Activated CD8-positive, alpha-beta memory T cell treated with anti-CD3 and anti-CD28 coated beads for 24 hours (primary cell): Measurements from ENCODE around the gene FAM193A.
A peak's percentile ranks its signal among the peaks of the same experiment; 100 is the strongest.
"Not testable (repeated sequence)": the region's sequence is repeated elsewhere in the genome, so short reads cannot be mapped to it uniquely, and the experiment has no call there.

Experiments
- DNase-seq: peaks from one replicate; pipeline ENCODE4 v3.0.0-alpha.2; 2020

Gene FAM193A

DNA sequence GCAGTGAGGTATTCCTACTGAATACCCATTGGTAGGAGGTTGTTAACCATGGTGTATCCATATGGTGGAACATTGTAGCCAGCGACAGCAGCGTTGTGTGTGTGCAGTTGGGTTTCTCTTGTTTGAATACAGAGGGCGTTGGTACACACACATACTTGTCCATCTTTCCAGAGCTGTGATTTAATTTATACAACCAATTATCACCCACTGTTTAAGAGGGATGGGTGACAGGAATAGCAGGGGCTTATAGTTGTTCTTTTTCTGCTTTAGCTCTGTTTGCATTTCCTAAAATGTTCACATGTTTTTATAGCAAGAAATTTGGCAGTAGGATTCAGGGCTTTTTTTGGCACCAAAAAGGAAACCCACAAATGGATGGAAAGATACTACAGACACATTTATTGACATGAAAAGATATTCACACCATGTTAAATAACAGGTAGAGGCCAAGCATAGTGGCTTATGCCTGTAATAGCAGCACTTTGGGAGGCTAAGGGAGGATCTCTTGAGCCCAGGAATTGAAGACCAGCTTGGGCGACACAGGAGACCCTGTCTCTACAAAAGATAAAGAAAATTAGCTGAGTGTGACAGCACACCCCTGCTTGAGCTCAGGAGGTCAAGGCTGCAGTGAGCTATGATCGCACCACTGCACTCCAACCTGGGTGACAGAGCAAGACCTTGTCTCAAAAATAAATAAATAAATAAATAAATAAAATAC lies 159.1 kb downstream of the FAM193A start:
- no peak for DNase-seq

DNA sequence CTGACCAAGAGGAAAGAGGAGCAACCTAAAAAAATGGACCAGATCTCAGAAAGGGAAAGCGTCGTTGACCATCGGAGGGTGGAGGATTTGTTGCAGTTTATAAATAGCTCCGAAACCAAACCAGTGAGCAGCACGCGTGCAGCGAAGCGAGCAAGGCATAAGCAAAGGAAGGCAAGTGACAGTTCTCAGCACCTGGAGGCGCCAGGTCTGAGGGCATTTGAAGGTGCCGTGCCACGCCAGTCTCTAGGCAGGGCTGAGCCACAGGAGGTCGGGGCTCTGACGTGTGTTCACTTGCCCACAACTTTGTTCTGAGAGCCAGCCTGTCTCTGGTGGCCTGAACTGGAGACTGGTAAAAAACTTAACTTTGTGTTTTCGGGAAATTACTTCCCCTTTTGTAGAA lies 160.0 kb downstream of the FAM193A start:
- DNase-seq = no peak

DNA sequence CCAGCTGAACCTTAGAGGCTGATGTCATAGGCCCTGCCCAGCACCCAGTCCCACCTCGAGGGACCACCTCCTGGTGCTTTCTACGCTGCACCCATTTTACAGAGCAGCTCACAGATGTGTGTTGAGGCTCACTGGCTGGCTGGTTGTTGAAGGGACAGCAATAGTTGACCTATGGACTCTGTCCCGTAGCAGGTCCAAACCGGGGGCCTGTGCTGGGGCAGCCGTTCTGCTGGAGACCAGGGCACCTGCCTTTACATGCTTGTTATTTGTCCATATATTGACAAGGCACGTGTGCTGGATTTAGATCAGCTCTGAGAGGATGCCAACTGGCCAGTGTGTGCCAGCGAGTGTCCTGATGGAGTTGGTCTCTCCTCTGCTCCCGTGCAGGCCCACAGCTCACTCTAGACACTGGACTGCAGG lies 161.6 kb downstream of the FAM193A start:
- peak; percentile 51 for DNase-seq

DNA sequence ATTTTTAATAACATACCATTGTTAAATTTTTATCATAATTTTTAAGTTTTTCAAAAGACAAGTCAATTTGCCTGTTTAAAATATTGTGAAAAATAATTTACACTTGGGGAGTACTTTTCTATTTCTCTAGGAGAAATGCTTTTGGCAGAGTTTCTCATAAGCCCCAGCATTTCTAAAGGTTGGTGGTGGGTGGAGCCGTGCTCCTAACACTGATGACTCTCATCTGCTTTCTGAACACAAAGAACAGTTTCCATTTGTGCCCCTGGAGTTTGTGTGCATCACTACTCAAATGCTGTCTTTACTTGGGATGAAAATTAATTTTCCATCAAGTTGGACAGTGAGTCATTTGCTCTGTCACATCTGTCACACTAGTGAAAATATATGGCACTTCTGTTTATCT lies 162.1 kb downstream of the FAM193A start:
- DNase-seq = no peak

DNA sequence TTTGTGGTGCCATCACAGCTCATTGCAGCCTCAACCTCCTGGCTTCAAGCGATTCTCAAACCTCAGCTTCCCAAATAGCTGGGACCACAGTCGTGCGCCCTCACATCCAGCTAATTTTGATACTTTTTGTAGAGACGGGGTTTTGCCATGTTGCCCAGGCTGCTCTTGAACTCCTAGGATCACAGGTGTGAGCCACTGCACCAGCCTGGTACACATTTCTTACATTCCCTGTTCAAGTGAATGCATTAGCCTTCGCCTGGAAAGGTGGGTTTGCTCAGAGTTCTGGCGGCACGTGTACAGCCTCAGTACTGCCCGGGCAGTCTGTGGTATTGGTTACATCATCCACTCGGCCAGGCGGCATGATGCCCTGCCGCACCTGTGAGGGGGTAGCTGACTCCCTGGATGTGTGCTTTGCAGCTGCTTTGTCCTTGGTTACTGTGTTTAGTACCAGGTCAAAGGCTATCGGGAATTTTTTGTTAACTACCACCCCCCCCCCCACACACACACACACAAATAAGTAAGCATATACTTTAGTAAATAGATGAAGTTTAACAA lies 162.6 kb downstream of the FAM193A start:
- DNase-seq = no peak

DNA sequence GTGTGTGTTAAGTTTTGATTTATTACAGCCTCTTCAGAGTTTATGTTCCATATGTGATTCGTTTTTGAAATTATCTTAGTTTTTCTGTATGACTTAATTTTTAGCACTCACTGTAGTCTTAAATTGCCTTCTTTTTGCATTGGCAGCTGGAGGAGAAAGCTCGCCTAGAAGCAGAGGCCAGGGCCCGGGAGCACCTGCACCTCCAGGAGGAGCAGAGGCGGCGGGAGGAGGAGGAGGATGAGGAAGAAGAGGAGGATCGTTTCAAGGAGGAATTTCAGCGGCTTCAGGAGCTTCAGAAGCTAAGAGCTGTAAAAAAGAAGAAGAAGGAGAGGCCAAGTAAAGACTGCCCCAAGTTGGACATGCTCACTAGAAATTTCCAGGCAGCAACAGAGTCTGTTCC lies 163.1 kb downstream of the FAM193A start:
- no peak for DNase-seq

DNA sequence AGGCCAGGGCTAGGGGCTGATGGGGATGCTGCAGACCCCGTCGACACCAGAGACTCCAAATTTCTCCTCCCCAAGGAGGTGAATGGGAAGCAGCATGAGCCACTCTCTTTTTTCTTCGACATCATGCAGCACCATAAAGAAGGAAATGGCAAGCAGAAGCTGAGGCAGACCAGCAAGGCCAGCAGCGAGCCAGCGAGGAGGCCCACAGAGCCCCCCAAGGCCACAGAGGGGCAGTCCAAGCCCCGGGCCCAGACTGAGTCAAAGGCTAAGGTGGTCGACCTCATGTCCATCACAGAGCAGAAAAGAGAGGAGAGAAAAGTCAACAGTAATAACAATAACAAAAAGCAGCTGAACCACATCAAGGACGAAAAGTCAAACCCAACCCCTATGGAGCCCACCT lies 163.6 kb downstream of the FAM193A start:
- DNase-seq = no peak

DNA sequence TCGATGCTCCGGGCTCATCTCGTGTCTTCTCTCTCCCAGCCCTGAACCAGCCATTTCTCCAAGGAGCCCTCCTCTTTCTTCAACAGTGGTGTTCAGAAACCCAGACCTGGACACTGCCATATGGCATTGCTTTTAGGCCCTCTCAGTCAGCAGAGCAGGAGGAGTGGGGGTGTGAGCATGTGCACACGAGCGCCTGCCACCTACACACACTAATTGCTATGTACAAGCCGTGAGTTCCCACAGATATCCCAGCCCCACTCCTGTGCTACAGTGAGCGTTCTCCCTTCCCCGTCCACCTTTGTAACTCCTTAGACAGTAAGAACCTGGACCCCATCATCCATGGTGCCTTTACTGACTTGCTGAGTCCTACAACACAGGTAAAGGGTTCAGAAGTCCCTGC lies 165.9 kb downstream of the FAM193A start:
- DNase-seq = no peak

DNA sequence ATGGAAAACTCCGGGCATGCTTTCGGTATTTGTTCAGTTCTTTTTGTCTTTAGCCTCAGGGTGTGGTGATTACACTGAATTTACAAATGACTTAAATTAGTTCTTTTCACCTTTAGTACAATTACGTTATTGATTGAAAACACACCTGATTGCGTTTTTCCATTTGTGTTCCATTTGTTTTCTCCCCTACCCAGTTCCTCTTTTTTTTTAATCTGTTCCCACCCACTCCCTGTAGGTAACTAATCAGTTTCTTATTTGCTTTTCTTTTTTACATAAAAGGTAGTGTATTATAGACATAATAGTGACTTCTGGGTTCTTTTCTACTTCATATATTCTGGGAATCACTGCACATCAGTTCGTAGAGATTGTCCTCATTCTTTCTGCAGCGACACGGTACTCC lies 166.3 kb downstream of the FAM193A start:
- DNase-seq = no peak

DNA sequence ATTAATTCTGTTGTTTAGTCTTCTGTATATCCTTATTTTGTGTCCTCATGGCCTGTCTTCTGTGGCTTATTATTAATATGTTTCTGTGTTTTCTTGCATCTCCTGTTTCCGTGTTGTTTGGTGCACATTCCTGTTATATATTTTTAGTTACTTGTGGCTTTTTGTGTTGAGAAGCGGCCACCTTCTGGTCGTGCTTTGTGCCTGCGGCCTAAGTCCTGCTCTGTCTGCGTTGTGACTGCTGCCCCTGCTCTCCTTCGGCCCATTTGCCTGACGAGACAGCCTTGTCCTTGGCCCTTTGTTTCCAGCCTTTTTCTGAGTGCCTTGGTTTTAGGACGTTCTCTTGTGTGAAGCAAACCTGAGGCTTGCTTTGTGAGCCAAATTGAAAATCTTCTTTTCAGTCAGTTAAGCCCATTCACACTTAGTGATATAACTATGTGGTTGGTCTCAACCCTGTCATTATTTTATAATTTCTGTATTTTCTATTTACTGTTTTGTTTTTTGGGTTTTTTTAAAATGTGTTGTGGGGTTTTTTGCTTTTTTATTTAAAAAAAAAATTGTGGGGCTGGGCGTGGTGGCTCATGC lies 175.9 kb downstream of the FAM193A start:
- no peak for DNase-seq

DNA sequence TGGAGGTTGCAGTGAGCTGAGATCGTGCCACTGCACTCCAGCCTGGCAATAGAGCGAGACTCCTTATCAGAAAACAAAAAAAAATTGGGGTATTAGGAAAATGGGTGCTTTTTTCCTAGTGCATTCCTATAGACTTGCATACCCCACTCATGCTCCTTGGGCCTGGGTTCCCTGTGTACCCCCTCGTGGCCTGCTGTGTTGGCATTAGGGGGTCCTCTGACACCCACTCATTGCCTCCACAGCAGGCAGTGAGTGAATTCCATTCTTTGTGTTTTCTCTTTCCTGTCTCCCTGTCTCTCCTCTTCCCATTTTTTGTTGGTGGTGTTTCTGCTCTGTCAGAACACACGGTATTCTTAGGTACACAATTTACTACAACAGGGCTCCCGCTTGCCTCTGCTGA lies 176.9 kb downstream of the FAM193A start:
- DNase-seq = no peak

DNA sequence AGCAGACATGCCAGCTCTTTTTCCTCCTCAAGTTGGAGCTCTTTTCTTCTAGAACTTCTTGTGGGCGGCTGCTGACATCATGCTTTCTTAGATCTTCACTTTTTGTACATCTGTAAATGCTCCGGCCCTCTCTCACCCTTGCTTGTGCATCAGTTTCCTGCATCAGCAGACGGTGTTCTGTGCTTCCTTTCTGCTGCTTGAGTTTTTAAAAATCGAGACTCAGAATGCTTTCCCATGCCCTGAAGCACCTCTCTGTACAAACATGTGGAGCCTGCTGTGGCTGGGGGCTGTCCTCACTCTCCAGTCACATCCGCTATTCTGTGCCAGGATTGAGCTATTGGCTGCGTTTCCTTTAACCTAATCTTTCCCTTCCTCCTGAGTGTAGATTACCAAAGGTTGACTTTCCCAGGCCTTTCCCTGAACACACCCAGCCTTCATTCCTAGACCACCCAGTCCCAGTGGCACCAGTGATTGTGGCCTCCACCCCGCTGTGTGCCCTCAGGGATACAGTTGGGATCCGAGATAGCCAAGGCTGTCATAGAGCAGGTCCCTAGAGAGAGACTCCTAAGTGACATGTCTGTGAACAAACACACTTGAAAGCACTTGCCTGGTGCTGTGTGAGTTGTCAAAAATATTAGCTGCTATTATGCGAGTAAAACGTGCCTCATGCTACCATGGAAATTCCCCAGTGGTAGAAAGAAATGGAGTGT lies 177.8 kb downstream of the FAM193A start:
- peak; percentile 61 for DNase-seq

DNA sequence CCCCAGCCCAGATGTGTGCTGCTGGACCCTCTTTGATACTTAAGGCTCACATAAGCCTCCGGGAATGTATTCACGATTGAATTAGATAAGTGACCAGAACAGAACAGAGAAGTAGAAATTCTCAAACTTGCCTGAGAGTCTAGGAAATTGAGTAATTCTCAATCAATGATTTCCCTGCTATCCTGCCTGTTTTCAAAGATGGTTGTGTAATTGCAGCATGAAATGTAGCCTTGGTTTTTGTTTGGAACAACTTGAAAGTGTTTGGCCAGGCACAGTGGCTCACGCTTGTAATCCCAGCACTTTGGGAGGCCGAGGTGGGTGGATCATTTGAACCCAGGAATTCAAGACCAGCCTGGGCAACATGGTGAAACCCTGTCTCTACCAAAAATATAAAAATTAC lies 178.5 kb downstream of the FAM193A start:
- no peak for DNase-seq

DNA sequence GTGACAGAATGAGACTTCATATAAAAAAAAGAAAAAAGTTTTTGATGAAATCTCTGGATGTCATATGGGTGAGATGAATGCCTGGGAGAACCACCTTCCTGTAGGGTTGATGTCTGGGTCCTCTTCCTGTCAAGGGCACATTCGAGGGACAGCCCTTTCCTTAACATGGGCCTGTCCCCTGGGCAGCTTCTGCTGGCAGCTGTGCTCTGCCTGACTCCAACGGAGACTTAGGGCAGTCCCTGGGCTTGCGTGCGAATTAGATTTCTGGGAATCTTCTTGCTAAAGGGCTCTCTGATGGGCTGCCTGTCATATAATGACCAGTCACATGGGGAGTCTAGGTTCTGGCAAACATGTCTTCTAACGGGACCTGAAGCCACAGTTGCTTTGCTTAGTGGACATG lies 179.0 kb downstream of the FAM193A start:
- no peak for DNase-seq

DNA sequence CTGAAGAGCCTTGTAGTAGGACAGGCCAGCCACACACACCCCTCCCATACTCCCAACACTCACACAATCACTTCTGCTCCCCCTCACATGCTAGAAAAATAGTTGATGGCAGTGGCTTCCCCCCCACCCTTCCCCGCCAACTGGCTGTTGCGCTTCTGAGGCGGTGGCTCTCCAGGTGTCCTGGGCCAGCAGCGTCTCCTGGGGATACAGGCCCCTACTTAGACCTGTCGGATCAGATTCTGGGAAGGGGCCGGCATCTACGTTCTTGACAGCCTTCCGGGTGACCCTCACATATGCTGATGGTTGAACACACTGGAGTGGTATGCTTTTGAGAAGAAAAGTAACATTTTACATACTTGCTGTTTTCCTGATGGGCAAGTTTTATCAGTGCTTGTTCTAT lies 179.8 kb downstream of the FAM193A start:
- DNase-seq = no peak

DNA sequence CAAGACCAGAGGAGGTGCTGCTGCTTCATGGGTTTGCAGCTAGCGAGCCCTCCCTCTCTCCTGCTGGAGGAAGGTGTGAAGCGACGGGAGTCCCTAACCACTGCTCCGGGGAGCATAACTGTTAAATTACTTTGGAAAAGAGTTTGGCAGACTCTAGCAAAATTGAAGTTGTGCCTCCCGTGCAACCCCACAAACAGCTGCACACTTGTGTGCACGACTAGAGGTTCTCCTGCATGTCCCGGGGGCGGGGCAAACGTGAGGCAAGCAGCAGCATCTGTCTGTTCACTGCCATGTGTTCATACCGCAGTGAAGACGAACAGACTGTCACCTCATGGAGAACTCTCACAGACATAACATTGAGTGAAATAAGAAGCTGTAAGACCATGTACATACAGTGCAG lies 185.1 kb downstream of the FAM193A start:
- DNase-seq = no peak

DNA sequence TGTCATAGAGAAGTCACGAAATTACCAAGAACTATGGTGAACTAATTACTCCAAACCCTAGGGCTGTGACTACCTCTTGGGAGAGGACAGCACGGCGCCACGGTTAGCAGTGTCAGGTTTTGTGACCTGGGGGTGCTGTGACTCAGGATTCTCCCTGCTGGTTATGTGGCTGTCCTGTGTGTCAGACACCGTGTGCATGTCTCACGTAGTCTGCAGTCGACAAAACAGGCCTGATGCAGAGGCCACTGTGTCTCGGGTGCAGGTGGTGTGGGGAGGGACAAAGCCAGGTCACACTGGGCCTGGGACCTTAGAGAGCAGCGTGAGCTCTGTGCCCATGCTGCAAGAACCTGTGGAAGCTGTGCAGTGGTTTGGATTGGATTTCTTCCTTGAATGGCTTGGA lies 185.6 kb downstream of the FAM193A start:
- no peak for DNase-seq

DNA sequence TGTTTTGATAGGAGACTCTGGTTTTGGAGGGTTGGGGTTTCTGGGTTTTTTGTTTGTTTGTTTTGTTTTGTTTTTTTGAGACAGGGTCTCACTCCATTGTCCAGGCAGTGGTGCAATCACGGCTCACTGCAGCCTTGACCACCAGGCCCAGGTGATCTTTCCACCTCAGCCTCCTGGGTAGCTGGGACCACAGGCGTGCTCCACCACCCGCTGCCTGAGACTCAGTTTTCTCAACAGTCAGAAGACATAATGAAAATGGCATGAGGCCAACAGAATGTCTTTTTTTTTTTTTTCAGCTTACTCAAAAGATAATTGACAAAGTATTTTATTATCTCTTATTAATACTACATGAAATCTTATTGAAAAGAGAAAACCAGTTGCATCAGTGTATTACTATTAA lies 187.3 kb downstream of the FAM193A start:
- DNase-seq = no peak

DNA sequence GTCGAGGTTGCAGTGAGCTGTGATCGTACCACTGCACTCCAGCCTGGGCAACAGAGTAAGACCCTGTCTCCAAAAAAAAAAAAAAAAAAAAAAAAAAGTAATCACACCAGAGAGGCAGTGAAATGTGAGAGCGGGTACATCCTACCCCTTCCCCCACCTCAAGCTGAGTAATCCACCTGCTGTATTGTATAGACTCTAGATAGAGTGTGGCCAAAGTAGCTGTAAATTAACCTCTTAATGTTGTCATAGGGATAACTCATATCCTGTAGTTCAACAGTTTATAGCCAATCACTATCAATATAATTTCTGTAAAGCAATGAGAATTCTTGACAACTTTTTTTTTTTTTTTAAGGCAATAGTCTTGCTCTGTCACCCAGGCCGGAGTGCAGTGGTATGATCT lies 188.9 kb downstream of the FAM193A start:
- DNase-seq = no peak

DNA sequence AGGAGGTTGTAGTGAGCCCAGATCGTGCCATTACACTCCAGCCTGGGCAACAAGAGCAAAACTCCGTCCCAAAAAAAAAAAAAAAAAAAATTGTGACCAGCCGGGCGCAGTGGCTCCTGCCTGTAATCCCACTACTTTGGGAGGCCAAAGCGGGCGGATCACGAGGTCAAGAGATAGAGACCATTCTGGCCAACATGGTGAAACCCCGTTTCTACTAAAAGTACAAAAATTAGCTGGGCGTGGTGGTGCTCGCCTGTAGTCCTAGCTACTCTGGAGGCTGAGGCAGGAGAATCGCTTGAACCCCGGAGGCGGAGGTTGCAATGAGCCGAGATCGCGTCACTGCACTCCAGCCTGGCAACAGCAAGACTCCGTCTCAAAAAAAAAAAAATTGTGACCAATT lies 190.4 kb downstream of the FAM193A start:
- DNase-seq = not testable (repeated sequence)

DNA sequence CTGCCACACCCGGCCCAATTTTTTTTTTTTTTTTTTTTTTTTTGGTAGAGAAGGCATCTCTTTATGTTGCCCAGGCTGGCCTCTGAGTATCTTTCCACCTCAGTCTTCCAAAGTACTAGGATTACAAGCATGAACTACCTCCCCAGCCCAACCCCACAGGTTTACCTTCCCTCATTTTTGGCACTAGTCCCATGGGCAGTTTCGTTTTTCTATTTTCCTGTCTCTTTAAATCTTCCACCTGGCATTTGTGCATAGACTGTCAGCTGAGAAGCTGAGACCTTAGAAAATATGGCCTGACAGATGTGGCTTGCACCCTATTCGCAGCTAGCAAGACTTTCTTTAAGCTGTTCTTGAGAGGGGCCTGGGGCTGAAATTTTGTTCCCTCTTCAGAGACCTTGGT lies 191.8 kb downstream of the FAM193A start:
- DNase-seq = no peak

DNA sequence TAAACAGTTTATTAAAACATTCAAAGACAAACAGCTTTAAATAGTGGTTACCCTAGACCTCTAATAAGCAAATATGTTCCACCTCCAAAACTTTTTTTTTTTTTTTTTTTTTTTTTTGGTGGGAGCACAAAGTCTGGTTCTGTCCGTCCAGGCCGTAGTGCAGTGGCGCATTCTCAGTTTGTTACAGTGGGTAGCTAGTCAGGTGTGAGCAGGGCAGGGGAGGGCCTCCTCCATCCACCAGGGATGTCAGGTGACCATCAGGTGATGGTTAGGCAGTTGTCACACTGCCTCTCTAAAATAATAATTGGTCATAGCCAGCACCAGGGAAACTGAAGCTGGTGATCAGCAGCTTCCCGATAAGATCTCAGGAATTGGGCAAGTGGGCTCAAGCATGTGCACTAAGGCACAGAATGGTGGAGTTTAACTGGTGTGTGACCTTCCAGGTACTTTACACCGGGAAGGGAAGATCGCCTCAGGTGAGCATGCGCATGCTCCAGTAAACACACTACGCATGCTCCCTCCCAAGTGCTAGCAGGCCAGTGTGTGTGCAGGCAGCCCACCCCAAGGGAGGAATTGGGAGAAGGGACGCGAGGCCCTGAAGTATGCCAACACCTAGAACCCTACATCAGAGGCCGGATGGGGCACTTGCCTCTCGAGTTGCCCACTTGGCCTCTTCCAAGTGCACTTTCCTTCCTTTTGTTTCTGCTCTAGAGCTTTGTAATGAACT lies 192.5 kb downstream of the FAM193A start:
- DNase-seq = no peak

DNA sequence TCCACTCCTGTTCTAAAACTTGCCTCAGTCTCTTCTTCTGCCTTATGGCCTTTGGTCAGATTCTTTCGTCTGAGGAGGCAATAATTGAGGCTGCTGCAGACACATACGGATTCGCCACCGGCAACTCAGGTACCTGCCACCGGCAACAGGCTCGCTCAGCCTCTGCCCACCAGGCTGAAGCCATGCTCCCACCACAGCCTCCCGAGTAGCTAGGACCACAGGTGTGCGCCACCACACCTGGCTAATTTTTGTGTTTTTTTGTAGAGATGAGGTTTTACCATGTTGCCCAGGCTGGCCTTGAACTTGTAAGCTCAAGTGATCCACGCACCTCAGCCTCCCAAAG lies 193.1 kb downstream of the FAM193A start:
- DNase-seq = no peak

DNA sequence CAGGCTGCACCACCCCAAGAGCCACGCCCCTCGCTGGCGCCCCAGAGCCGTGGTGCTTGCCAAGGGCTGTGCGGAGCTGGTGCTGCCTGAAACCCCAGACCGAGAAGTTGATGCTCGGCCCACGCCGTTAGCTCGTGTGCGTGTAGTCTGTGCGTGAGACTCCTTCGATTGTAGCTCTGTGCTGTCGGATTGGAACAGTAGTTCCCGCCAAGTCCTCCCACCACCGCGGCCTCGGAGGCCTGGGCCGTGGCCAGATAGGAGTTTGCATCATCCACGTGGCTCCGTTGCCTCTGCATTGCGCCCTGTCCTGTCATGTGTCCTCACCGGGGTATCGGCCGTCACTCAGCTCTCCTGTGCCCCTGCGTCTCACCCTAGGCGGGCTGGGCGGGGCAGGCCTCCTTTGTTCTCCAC lies 195.5 kb downstream of the FAM193A start:
- no peak for DNase-seq
